ENCODE results near the gene NDUFAF5.

- TF ChIP-seq CREB5 (CRISPR knock-in tag; IDR thresholded peaks at IDR 0.05; ENCODE audit: low read depth), result no peak
- TF ChIP-seq TOX (CRISPR knock-in tag; IDR thresholded peaks at IDR 0.05; ENCODE audit: borderline replicate concordance), result no peak
- no peak for TF ChIP-seq PPARA (CRISPR knock-in tag; IDR thresholded peaks at IDR 0.05; ENCODE audit: borderline replicate concordance)
- no peak for TF ChIP-seq ISL1 (CRISPR knock-in tag; IDR thresholded peaks at IDR 0.05)
- no peak for TF ChIP-seq ARNTL (CRISPR knock-in tag; IDR thresholded peaks at IDR 0.05; ENCODE audit: borderline replicate concordance, low read depth)
- TF ChIP-seq ZFP3 (CRISPR knock-in tag; IDR thresholded peaks at IDR 0.05), result no peak
- TF ChIP-seq RARB (CRISPR knock-in tag; IDR thresholded peaks at IDR 0.05), result no peak
These were observed 73.6 kb downstream of the NDUFAF5 start for GRCh38 chr20:13858439-13858838.
